ENCODE results near the gene EFHC2.
A peak's percentile ranks its signal among the peaks of the same experiment; 100 is the strongest.

The EFHC2 gene

GRCh38 chrX:44314259-44314734 is 29.2 kb downstream of the EFHC2 start:
- H3K4me3 Mint-ChIP-seq = peak overlapping the region; percentile 48 to 62
- no peaks in the 10 kb centered on the region for H3K27me3 Mint-ChIP-seq
- peaks cover 12% of the 10 kb centered on the region for H3K4me1 Mint-ChIP-seq
- no peaks in the 10 kb centered on the region for H3K9me3 Mint-ChIP-seq
- ATAC-seq = peak; percentile 56
- DNase-seq = no peak
- H3K27ac Mint-ChIP-seq = peak overlapping the region; percentile 13 to 95

GRCh38 chrX:44312421-44312820 is 31.1 kb downstream of the EFHC2 start:
- DNase-seq = no peak
- Mint-ChIP-seq H3K4me3 (no peak overlapping the region), H3K4me1 (peaks cover 12% of the 10 kb centered on the region), H3K27me3 (no peaks in the 10 kb centered on the region), H3K9me3 (no peaks in the 10 kb centered on the region), H3K27ac (no peak overlapping the region)
- ATAC-seq = no peak

DNA sequence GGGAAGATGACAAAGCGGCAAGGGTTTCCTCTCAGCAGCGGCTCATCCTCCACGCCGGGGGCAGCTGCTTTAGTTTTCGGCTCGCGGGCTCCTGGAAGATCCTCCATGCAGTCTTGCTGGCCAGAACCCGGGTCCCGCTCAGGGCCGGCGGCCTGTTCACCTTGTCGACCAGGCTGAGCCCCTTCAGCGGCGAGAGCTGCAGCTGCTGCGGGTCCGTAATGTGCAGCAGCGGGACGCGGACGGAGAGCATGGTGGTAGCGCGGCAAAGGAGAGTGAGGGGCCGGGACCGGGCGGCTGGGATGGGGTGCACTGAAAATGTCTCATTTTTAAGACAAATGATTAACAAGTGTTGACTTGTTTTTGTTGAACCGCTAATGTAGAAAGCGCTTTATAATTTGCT is 33.2 kb downstream of the EFHC2 start:
- H3K9me3 Mint-ChIP-seq = no peaks in the 10 kb centered on the region
- no peak overlapping the region for H3K27ac Mint-ChIP-seq
- peaks cover 12% of the 10 kb centered on the region for H3K4me1 Mint-ChIP-seq
- ATAC-seq (no peak), DNase-seq (no peak)
- no peaks in the 10 kb centered on the region for H3K27me3 Mint-ChIP-seq
- H3K4me3 Mint-ChIP-seq = no peak overlapping the region

DNA sequence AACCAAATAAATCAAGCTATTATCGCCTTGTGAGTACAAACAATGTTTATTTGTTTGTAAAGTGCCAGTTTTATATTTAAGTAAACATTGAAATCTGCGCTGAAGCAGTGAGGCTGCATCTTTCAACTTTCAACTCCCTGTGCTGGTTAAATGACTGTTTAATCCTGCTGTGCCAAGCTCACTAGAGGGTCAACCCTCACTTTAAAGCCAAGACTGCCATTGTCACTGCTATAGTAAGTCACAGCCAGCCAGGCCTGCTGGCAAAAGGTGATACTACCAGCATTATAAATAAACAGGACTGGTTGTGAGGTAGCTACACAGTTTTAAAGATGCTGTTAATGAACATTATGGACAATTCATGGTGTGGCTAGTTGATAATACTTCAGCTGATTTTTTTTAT is 34.6 kb downstream of the EFHC2 start:
- no peak overlapping the region for H3K4me3 Mint-ChIP-seq
- DNase-seq (no peak), ATAC-seq (no peak)
- H3K4me1 Mint-ChIP-seq = peaks cover 3% of the 10 kb centered on the region
- H3K27ac Mint-ChIP-seq = no peak overlapping the region
- no peaks in the 10 kb centered on the region for H3K27me3 Mint-ChIP-seq
- no peaks in the 10 kb centered on the region for H3K9me3 Mint-ChIP-seq

- Mint-ChIP-seq H3K27me3 (no peaks in the 10 kb centered on the region), H3K9me3 (no peaks in the 10 kb centered on the region), H3K27ac (no peak overlapping the region), H3K4me1 (no peaks in the 10 kb centered on the region), H3K4me3 (no peak overlapping the region)
- DNase-seq (no peak), ATAC-seq (no peak)
Observed at GRCh38 chrX:44306356-44306755, 37.1 kb downstream of the EFHC2 start.

GRCh38 chrX:44305921-44306320 is 37.6 kb downstream of the EFHC2 start:
- H3K9me3 Mint-ChIP-seq = no peaks in the 10 kb centered on the region
- DNase-seq (no peak), ATAC-seq (no peak)
- no peaks in the 10 kb centered on the region for H3K27me3 Mint-ChIP-seq
- H3K27ac Mint-ChIP-seq = no peak overlapping the region
- no peaks in the 10 kb centered on the region for H3K4me1 Mint-ChIP-seq
- no peak overlapping the region for H3K4me3 Mint-ChIP-seq

DNA sequence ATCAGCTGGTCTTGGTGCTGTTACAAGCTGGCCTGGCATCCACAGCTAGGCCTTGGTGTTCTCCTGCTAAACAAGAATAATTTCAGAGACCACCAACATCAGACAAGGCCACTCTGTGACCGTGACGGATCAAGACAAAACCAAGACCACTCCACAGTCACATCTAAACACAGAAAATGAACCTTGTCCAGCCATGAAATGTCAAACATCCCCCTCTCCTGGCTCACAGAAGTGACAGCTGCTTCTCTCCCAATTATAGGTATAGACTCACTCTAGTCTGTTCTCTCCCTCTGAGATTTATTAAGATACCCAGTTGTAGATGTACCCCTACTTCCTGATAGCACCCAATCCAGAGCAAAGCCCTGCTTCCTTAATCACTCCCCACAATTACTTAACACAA is 40.4 kb downstream of the EFHC2 start:
- no peak for DNase-seq
- Mint-ChIP-seq H3K4me1 (no peaks in the 10 kb centered on the region), H3K27me3 (no peaks in the 10 kb centered on the region), H3K27ac (no peak overlapping the region), H3K9me3 (no peaks in the 10 kb centered on the region), H3K4me3 (no peak overlapping the region)
- no peak for ATAC-seq

DNA sequence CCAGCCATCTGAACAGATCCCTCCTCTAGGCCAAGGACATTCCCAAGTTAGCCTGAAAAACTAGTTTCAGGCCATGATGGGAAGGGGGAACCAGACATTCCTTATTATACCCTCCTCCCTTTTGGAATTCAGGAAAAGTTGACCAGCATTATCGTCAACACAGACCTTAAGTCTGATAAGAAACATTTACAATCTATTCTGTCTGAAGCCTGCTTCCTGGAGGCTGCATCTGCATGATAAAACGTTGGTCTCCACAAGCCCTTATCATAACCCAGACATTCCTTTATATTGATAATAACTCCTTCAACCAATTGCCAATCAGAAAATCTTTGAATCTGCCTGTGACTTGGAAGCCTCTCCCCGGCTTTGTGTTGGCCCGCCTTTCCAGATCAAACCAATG is 44.3 kb downstream of the EFHC2 start:
- H3K27ac Mint-ChIP-seq = no peak overlapping the region
- no peaks in the 10 kb centered on the region for H3K4me1 Mint-ChIP-seq
- no peaks in the 10 kb centered on the region for H3K27me3 Mint-ChIP-seq
- H3K9me3 Mint-ChIP-seq = peaks cover 0 to 5% of the 10 kb centered on the region in 2 donors
- H3K4me3 Mint-ChIP-seq = no peak overlapping the region
- ATAC-seq = no peak
- no peak for DNase-seq

DNA sequence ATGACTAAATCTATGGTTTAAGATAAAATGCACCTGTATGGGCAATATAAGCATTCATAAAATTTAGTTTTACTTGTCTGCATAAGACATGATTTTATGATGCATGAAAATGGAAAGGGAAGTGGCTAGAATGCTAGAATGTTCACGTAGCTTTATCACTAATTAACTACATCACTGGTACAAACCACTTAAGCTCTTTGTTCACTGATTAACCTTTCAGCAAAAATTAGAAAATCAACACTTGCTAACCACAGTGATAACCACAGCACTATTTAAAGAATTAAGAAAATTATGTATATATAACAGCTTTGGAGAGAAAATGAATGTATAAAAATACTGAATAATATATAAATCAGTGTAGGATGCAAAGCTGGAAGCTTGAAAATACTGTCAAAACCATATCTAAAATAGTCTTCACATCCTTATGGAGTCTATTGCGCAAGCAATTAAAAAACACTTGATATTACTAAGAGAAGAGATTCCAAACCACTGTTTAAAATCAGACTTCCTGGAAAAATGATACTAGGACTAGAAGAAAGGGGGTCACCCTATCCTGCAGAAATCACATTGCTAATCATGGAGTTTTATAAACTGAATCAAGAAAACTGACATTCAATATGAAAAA is 51.9 kb downstream of the EFHC2 start:
- no peak for DNase-seq
- H3K27ac Mint-ChIP-seq = no peak overlapping the region
- peaks cover 0 to 5% of the 10 kb centered on the region in 2 donors for H3K9me3 Mint-ChIP-seq
- no peaks in the 10 kb centered on the region for H3K4me1 Mint-ChIP-seq
- H3K4me3 Mint-ChIP-seq = no peak overlapping the region
- no peaks in the 10 kb centered on the region for H3K27me3 Mint-ChIP-seq
- ATAC-seq = no peak

DNA sequence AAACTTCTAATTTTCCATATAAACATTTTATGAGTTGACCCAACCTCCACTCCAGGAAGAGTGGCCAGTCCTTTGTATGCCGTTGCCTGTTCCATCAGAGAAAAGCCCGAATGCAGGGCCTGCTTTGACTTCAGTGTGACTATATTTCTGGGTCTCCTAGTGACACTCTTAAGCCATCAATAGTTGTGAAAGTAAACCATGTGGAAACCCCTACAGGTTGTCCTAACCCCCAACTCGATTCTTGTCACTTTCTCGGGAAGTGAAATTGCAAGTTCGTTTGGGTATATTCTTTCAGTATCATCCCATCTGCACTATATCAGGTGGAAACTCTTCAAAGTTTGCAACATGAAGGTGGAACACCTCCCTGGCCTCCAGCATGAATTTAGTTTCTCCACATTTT is 52.8 kb downstream of the EFHC2 start:
- no peak for ATAC-seq
- no peak overlapping the region for H3K4me3 Mint-ChIP-seq
- H3K9me3 Mint-ChIP-seq = peaks cover 0 to 5% of the 10 kb centered on the region in 2 donors

GRCh38 chrX:44282753-44283152 is 60.7 kb downstream of the EFHC2 start:
- no peaks in the 10 kb centered on the region for H3K27me3 Mint-ChIP-seq
- H3K4me1 Mint-ChIP-seq = no peaks in the 10 kb centered on the region
- ATAC-seq (no peak), DNase-seq (no peak)
- H3K27ac Mint-ChIP-seq = no peak overlapping the region
- H3K9me3 Mint-ChIP-seq = no peaks in the 10 kb centered on the region
- no peak overlapping the region for H3K4me3 Mint-ChIP-seq

More for the DNA sequence above, 52.8 kb downstream of the EFHC2 start:
- Mint-ChIP-seq H3K4me1 (no peaks in the 10 kb centered on the region), H3K27ac (no peak overlapping the region), H3K27me3 (no peaks in the 10 kb centered on the region)
- DNase-seq = no peak

- H3K27me3 Mint-ChIP-seq = no peaks in the 10 kb centered on the region
- no peak overlapping the region for H3K27ac Mint-ChIP-seq
- ATAC-seq (no peak), DNase-seq (no peak)
- no peaks in the 10 kb centered on the region for H3K9me3 Mint-ChIP-seq
- peaks cover 3% of the 10 kb centered on the region for H3K4me1 Mint-ChIP-seq
- no peak overlapping the region for H3K4me3 Mint-ChIP-seq
Observed at GRCh38 chrX:44280116-44280515, 63.4 kb downstream of the EFHC2 start.

DNA sequence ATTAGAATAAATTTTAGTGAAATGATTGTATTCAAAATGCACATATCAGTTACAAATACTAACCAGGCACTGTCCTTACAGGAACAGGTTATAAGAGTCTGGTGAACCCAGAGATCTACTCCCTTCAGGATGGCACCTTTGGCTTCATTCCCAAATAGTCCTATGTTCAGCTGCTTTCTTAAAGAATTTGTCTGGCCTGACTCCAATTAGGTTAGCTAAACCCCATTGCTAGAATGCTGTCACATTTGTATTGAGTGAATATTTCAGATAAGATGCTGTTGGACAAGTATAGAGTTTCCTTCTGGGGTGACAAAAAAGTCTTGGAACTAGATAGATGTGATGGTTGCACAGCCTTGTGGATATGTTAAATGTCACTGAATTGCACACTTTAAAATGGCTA is 69.4 kb downstream of the EFHC2 start:
- Mint-ChIP-seq H3K4me1 (peaks cover 6% of the 10 kb centered on the region), H3K27ac (no peak overlapping the region), H3K4me3 (no peak overlapping the region), H3K27me3 (no peaks in the 10 kb centered on the region), H3K9me3 (peaks cover 5 to 7% of the 10 kb centered on the region in 2 donors)
- DNase-seq = no peak
- no peak for ATAC-seq

DNA sequence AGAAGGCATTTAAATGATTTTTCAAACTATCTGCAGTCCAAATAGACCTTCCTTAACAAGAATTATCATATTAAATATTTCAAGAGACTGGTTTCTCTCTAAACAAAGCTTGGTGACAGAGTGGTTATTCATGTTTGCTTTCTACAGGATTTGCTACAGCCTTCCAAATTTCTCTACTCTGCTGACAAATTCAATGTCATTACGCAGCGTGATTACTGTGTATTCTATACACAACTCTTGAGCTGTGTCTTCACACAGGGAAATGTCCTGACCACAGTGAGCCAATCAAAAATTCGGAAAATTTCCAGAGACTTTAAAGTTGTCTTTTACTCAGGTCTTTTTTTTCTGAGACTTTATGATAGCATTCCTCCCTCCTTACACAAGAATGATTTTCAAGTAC is 75.6 kb downstream of the EFHC2 start:
- ATAC-seq (no peak), DNase-seq (no peak)
- Mint-ChIP-seq H3K4me1 (peaks cover 17% of the 10 kb centered on the region), H3K4me3 (no peak overlapping the region), H3K9me3 (peaks cover 5 to 9% of the 10 kb centered on the region in 2 donors), H3K27ac (no peak overlapping the region), H3K27me3 (no peaks in the 10 kb centered on the region)

- Mint-ChIP-seq H3K9me3 (peaks cover 5 to 9% of the 10 kb centered on the region in 2 donors), H3K4me1 (peaks cover 17% of the 10 kb centered on the region), H3K27ac (no peak overlapping the region), H3K27me3 (no peaks in the 10 kb centered on the region), H3K4me3 (no peak overlapping the region)
- DNase-seq (no peak), ATAC-seq (no peak)
Observed at GRCh38 chrX:44267116-44267515, 76.4 kb downstream of the EFHC2 start.

GRCh38 chrX:44265559-44265958 is 77.9 kb downstream of the EFHC2 start:
- Mint-ChIP-seq H3K4me3 (peak overlapping the region in 1 of 2 donors; percentile 33), H3K27me3 (no peaks in the 10 kb centered on the region), H3K27ac (no peak overlapping the region), H3K4me1 (peaks cover 24% of the 10 kb centered on the region), H3K9me3 (peaks cover 5 to 9% of the 10 kb centered on the region in 2 donors)
- DNase-seq (no peak), ATAC-seq (peak; percentile 60)

GRCh38 chrX:44264936-44265335 is 78.5 kb downstream of the EFHC2 start:
- peaks cover 30% of the 10 kb centered on the region for H3K4me1 Mint-ChIP-seq
- H3K4me3 Mint-ChIP-seq = peak overlapping the region; percentile 10 to 65
- no peaks in the 10 kb centered on the region for H3K27me3 Mint-ChIP-seq
- ATAC-seq (no peak), DNase-seq (no peak)
- no peak overlapping the region for H3K27ac Mint-ChIP-seq
- peaks cover 5 to 9% of the 10 kb centered on the region in 2 donors for H3K9me3 Mint-ChIP-seq
